K562 (cell line): ENCODE measurements around the gene IGSF3. TPM values are rescaled to one million over a fixed set of nuclear protein-coding genes. Genes with fewer than 3 reads are reported as not detected.

ENCODE experiments used
- ATAC-seq: fragments of 200-7000 bp; cut with Tn5 transposase; 3 replicates; pipeline ENCODE4 v1.9.1; 2020; ENCODE audit warnings: moderate library complexity
- BruUV-seq: library from RNA; stranded (reverse); fragments of 400-500 nt; replicated peaks from 2 replicates; lab custom pipeline; 2021; lab: Mats Ljungman, UMichigan
- CTCF ChIA-PET: fragments of 300-600 bp; formaldehyde crosslinking; extraction: SDS; loops from one replicate; lab custom pipeline; 2021; ENCODE audit warnings: low intra/inter-chr PET ratio; lab: Yijun Ruan, JAX
- POLR2A ChIA-PET: fragments of 300-600, 350-650 bp; sonication (Branson Sonifier 250); formaldehyde crosslinking; extraction: SDS; loops from one replicate; lab custom pipeline; 2021; ENCODE audit warnings: antibody characterized with exemption, inconsistent platforms; lab: Yijun Ruan, JAX
- DNase-seq, 4 experiments: peaks; one replicate each; pipeline versions ENCODE4 v3.0.0 to v3.0.0-alpha.2; 2011 to 2018; ENCODE audit warnings: low spot score in 3 of 4, mixed read lengths in 3 of 4; ENCODE audit errors: extremely low read depth in 1 of 4
- FAIRE-seq: peaks from 2 replicates; lab custom pipeline; 2011; peaks lifted over from hg19 to GRCh38; lab: Jason Lieb, UNC
- H2AFZ ChIP-seq: 2 replicates; pipeline ENCODE4 v1.6.0; 2011; ENCODE audit warnings: low read depth, low read length, control low read depth, inconsistent platforms
- H3K27ac ChIP-seq: fragments of 200-600 bp; 3 replicates; pipeline ENCODE4 v1.8.0; 2011; ENCODE audit warnings: low read depth, mild to moderate bottlenecking, control low read depth, inconsistent platforms, low read length, moderate library complexity, mixed read lengths; ENCODE audit errors: extremely low read depth
- H3K27me3 ChIP-seq, 2 experiments: fragments of 300-600 bp in 1 of 2; 2 replicates in 1 of 2; 3 replicates in 1 of 2; pipeline versions ENCODE4 v1.6.0 to v1.8.0; 2011; ENCODE audit warnings: inconsistent platforms in 2 of 2, low read length in 2 of 2, mild to moderate bottlenecking in 1 of 2, mixed read lengths in 1 of 2, moderate library complexity in 1 of 2; ENCODE audit not compliant: control insufficient read depth in 2 of 2, insufficient read depth in 2 of 2
- H3K36me3 ChIP-seq: fragments of 300-600 bp; 3 replicates; pipeline ENCODE4 v1.8.0; 2011; ENCODE audit warnings: mild to moderate bottlenecking, low read length, inconsistent platforms; ENCODE audit not compliant: control insufficient read depth, insufficient read depth
- H3K4me1 ChIP-seq, 2 experiments: fragments of 200-600 bp in 1 of 2; replicated peaks in 1 of 2; 2 replicates in 1 of 2; 3 replicates in 1 of 2; pipeline versions ENCODE4 v1.5.1 to v1.8.0; 2011; ENCODE audit warnings: inconsistent platforms in 2 of 2, low read length in 2 of 2, mild to moderate bottlenecking in 1 of 2, mixed read lengths in 1 of 2, moderate library complexity in 1 of 2; ENCODE audit not compliant: control insufficient read depth in 2 of 2, insufficient read depth in 2 of 2
- H3K4me2 ChIP-seq: 2 replicates; pipeline ENCODE4 v1.6.1; 2011; ENCODE audit warnings: low read length, control low read depth, inconsistent platforms, mixed read lengths; ENCODE audit not compliant: insufficient read depth
- H3K4me3 ChIP-seq: fragments of 200-600 bp; sonication (generic), shearing (Covaris generic); 2 replicates; pipeline ENCODE4 v1.5.1; 2016; ENCODE audit warnings: control low read depth, inconsistent platforms
- H3K79me2 ChIP-seq: fragments of 200-600 bp; 3 replicates; pipeline ENCODE4 v1.8.0; 2011; ENCODE audit warnings: low read length, inconsistent platforms; ENCODE audit not compliant: control insufficient read depth, insufficient read depth
- H3K9ac ChIP-seq, 2 experiments: 2 replicates each; pipeline versions ENCODE4 v1.6.0 to v1.6.1; 2011; ENCODE audit warnings: low read depth in 2 of 2, low read length in 2 of 2, control low read depth in 1 of 2, inconsistent platforms in 1 of 2, mild to moderate bottlenecking in 1 of 2, mixed read lengths in 1 of 2; ENCODE audit not compliant: insufficient read depth in 1 of 2
- H3K9me1 ChIP-seq: one replicate; pipeline ENCODE4 v1.6.0; 2011; ENCODE audit warnings: inconsistent platforms, mild to moderate bottlenecking, low read length, moderate library complexity; ENCODE audit not compliant: control insufficient read depth, insufficient read depth
- H3K9me3 ChIP-seq: replicated peaks from 2 replicates; pipeline ENCODE4 v1.5.1; 2011; ENCODE audit warnings: low read depth, low read length, inconsistent platforms; ENCODE audit not compliant: control insufficient read depth, insufficient read depth
- H4K20me1 ChIP-seq: replicated peaks from 2 replicates; pipeline ENCODE4 v1.6.1; 2011; ENCODE audit warnings: low read length, inconsistent platforms, mixed read lengths; ENCODE audit not compliant: control insufficient read depth, insufficient read depth
- DIDO1 ChIP-seq: fragments of 450-650 bp; IDR thresholded peaks from 2 replicates; pipeline ENCODE4 v1.6.1; 2016; ENCODE audit warnings: low read depth, missing biosample characterization, missing genetic modification characterization
- FIP1L1 ChIP-seq: fragments of 200-400 bp; formaldehyde crosslinking; IDR thresholded peaks from 2 replicates; pipeline ENCODE4 v1.6.1; 2018; ENCODE audit warnings: mild to moderate bottlenecking, low read depth, low read length; ENCODE audit not compliant: poor library complexity, severe bottlenecking
- GTF2A2 ChIP-seq: IDR thresholded peaks from 2 replicates; pipeline ENCODE4 v1.6.1; 2016; ENCODE audit warnings: mild to moderate bottlenecking, missing genetic modification characterization, missing compliant biosample characterization
- ILK ChIP-seq: fragments of 450-650 bp; IDR thresholded peaks from 2 replicates; pipeline ENCODE4 v1.6.1; 2016; ENCODE audit warnings: missing genetic modification characterization, low read depth, mild to moderate bottlenecking, missing compliant biosample characterization, moderate library complexity, borderline replicate concordance
- L3MBTL2 ChIP-seq: fragments of 450-650 bp; IDR thresholded peaks from 2 replicates; pipeline ENCODE4 v1.6.1; 2016; ENCODE audit warnings: mild to moderate bottlenecking, moderate library complexity
- MAFF ChIP-seq: IDR thresholded peaks from 2 replicates; pipeline ENCODE4 v1.6.1; 2012; ENCODE audit warnings: low read length, improper control_type of control experiment
- MEIS2 ChIP-seq: fragments of 450-650 bp; IDR thresholded peaks from 2 replicates; pipeline ENCODE4 v1.6.1; 2014; ENCODE audit warnings: mild to moderate bottlenecking; ENCODE audit not compliant: partially characterized antibody
- PHF21A ChIP-seq: fragments of 450-650 bp; IDR thresholded peaks from 2 replicates; pipeline ENCODE4 v1.6.1; 2017; ENCODE audit warnings: low read depth, borderline replicate concordance
- STAG1 ChIP-seq: sonication (generic); formaldehyde crosslinking; IDR thresholded peaks from 2 replicates; pipeline ENCODE4 v1.5.0; 2020; ENCODE audit warnings: missing genetic modification reagents, borderline replicate concordance
- TCFL5 ChIP-seq: fragments of 250-450 bp; sonication (Bioruptor Pico); conservative IDR thresholded peaks from 2 replicates; pipeline ENCODE4 v1.6.1; 2021; ENCODE audit warnings: mild to moderate bottlenecking, moderate library complexity, matching md5 sums
- ZNF76 ChIP-seq: fragments of 250-450 bp; sonication (Bioruptor Pico); IDR thresholded peaks from 2 replicates; pipeline ENCODE4 v1.4.0; 2020; ENCODE audit warnings: mild to moderate bottlenecking, moderate library complexity, borderline replicate concordance
- WGBS: fragments of 100-300 bp; shearing (Covaris generic); methylation state at CpG from one replicate; pipeline ENCODE4 v1.1.6; 2016; ENCODE audit warnings: low coverage, mixed read lengths; ENCODE audit not compliant: insufficient coverage; ENCODE audit errors: missing lambda C conversion rate; 5-methylcytosine and 5-hydroxymethylcytosine counted together
- in situ Hi-C: fragments of 300-500 bp; cut with MboI; formaldehyde crosslinking; loops from 4 replicates; pipeline ENCODE4 v1.15.0; 2018; ENCODE audit warnings: inconsistent platforms, mixed read lengths
- intact Hi-C: fragments of 100-400 bp; cut with micrococcal nuclease; formaldehyde crosslinking; loops from 2 replicates; pipeline ENCODE4 v1.14.2; 2022
- polyA plus RNA-seq, 8 experiments: library from polyadenylated mRNA; depleted of rRNA in 4 of 8; stranded (reverse) in 5 of 8; unstranded in 3 of 8; fragments of >200 nt; fragmentation: Nextera tagmentation in 2 of 8; fragmentation: Illumina TruSeq in 1 of 8; extraction: Ambion mirVana in 2 of 8; extraction: Trizol in 1 of 8; gene quantifications; 2 replicates each; pipeline versions ENCODE4 v1.2.1 to v1.2.3, GENCODE V29; 2011 to 2014; ENCODE audit warnings: inconsistent platforms in 1 of 8, missing spikeins in 1 of 8
- total RNA-seq, 7 experiments: library from RNA; depleted of rRNA in 6 of 7; stranded (reverse); fragments of >200 nt in 6 of 7; fragmentation: Illumina TruSeq in 2 of 7; extraction: Trizol in 2 of 7; gene quantifications; 2 replicates each; pipeline versions ENCODE4 v1.2.1 to v1.2.3, GENCODE V29; 2011 to 2021; ENCODE audit warnings: low replicate concordance in 1 of 7
- TF ChIP-seq, protein P1 (sequence below): fragments of 450-650 bp; IDR thresholded peaks from 2 replicates; pipeline ENCODE4 v1.6.1; 2017; ENCODE audit warnings: mild to moderate bottlenecking, moderate library complexity
- TF ChIP-seq, protein P2 (sequence below), 2 experiments: IDR thresholded peaks in 1 of 2; conservative IDR thresholded peaks in 1 of 2; 2 replicates each; pipeline ENCODE4 v1.6.1; 2016; ENCODE audit warnings: low read depth in 2 of 2, mild to moderate bottlenecking in 1 of 2, missing compliant biosample characterization in 1 of 2, missing genetic modification characterization in 1 of 2, moderate library complexity in 1 of 2

IGSF3 gene
- total and polyA plus RNA-seq, 9 of the 15 experiments (the other 6 are each of a cell fraction or from before 2014, with no cell fraction given), result 1.1 to 15.0 (median 8.3) TPM

DNA sequence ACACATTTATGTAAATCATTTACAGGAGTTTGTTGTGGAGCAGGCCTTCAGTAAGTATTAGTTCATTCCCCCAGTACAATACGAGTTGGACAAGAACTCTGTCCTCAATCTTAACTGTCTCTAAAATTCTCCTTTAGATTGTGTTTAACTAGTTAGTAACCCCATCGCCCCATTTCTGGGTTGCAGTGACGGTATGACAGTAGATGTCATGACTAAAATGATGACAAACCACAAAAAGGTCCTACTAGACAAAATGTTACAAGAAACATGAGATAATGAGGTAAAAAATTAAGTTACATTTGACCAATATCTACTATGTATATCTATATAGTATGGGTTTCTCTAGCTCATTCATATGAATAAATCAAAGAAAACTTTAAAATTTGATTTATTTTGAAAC lies 137.9 kb downstream of the IGSF3 start:
- Histone ChIP-seq H3K4me3 (no peak overlapping the region), H3K27ac (no peak overlapping the region), H3K9ac (no peak overlapping the region), H3K79me2 (no peaks in the 10 kb centered on the region), H4K20me1 (no peaks in the 10 kb centered on the region), H3K9me3 (no peaks in the 10 kb centered on the region), H3K4me1 (peaks cover 0 to 5% of the 10 kb centered on the region in 2 experiments; a peak in 2 of 5 replicates), H2AFZ (no peak overlapping the region), H3K9me1 (no peaks in the 10 kb centered on the region), H3K36me3 (peaks cover 23% of the 10 kb centered on the region; the same call in 2 of the 3 replicates), H3K27me3 (no peaks in the 10 kb centered on the region), H3K4me2 (no peak overlapping the region)
- TF ChIP-seq DIDO1 (no peak), ILK (no peak), GTF2A2 (tag) (no peak), MAFF (no peak), ZNF76 (CRISPR knock-in tag) (no peak), STAG1 (CRISPR knock-in tag) (no peak), TCFL5 (CRISPR knock-in tag) (no peak), PHF21A (no peak), MEIS2 (no peak), L3MBTL2 (no peak), FIP1L1 (no peak)
- TF ChIP-seq, protein P1, sequence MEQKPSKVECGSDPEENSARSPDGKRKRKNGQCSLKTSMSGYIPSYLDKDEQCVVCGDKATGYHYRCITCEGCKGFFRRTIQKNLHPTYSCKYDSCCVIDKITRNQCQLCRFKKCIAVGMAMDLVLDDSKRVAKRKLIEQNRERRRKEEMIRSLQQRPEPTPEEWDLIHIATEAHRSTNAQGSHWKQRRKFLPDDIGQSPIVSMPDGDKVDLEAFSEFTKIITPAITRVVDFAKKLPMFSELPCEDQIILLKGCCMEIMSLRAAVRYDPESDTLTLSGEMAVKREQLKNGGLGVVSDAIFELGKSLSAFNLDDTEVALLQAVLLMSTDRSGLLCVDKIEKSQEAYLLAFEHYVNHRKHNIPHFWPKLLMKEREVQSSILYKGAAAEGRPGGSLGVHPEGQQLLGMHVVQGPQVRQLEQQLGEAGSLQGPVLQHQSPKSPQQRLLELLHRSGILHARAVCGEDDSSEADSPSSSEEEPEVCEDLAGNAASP, result no peak
- TF ChIP-seq, protein P2, sequence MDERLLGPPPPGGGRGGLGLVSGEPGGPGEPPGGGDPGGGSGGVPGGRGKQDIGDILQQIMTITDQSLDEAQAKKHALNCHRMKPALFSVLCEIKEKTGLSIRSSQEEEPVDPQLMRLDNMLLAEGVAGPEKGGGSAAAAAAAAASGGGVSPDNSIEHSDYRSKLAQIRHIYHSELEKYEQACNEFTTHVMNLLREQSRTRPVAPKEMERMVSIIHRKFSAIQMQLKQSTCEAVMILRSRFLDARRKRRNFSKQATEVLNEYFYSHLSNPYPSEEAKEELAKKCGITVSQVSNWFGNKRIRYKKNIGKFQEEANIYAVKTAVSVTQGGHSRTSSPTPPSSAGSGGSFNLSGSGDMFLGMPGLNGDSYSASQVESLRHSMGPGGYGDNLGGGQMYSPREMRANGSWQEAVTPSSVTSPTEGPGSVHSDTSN (CRISPR knock-in tag; IDR thresholded peaks at IDR 0.05; ENCODE audit: low read depth), result no peak
- TF ChIP-seq, protein P2 (tag; conservative IDR thresholded peaks at IDR 0.05; ENCODE audit: low read depth), result no peak
- in situ Hi-C loops (no loop called here), intact Hi-C loops (no loop called here)
- DNase-seq (no peak), ATAC-seq (no peak), FAIRE-seq (no peak)
- CTCF ChIA-PET, result no interaction called here
- BruUV-seq, result no TSS peak
- POLR2A ChIA-PET, result no interaction called here
- WGBS, result 67% methylated on average over 3 of the region's 3 CpGs
